GM18520 (cell line): ENCODE data around the gene NOSIP.
A peak's percentile ranks its signal among the peaks of the same experiment; 100 is the strongest.

ENCODE experiments used
- ATAC-seq: cut with Tn5 transposase; IDR thresholded peaks from one replicate; pipeline ENCODE4 v1.9.1; 2021; ENCODE audit not compliant: unreplicated experiment

The NOSIP gene

DNA sequence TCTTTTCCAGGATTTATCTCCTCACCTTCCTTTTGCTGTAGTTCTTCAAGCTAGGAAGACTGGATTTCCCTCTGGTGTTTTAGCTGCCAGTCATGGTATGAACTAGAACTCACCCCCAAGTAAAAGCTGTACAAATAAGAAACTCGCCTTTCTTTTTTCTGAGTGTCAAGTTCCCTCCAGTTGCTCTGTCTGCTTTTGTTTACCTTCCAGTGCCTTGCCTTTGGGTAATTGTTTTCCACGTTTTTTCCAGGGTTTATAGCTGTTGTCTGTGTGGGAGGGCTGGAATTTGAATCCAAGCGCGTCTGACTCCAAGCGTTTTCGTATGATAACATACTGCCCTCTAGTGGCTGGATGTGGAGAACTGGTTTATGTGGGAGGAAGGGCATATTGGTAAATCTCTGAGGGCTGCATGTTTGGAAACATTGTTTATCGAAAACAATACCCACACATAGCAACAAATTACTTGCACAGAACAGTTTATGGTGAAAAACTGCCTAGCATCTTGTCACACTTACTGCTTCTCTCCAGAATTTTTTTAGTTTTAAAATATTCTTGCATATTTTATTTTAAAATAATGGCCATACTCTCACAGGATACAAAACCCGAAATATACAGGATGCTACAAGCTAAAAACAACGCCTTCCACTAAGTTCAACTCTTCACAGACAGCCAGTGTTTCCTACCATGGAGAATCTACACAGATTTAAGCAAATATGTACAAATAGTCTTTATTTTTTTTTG is 33.4 kb downstream of the NOSIP start:
- ATAC-seq: no peak

DNA sequence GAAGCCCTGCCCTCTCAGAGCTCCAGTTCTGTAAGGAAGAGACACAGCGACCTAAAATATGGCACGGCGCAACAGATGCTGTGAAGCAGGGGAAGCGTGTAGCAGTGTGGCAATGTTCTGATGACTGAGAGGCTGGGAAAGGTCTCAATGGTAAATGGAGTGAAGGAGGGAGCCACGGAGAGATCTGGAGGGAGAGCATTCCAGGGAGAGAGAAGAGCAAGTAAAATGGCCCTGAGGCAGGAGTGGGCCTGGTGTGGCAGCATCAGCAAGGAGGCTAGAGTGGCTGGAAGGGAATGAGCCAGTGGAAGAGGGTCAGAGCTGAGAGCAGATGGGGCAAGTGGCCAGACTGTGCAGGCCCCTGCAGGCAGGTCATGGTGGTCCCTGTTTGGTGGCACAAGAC is 36.2 kb downstream of the NOSIP start:
- no peak for ATAC-seq

DNA sequence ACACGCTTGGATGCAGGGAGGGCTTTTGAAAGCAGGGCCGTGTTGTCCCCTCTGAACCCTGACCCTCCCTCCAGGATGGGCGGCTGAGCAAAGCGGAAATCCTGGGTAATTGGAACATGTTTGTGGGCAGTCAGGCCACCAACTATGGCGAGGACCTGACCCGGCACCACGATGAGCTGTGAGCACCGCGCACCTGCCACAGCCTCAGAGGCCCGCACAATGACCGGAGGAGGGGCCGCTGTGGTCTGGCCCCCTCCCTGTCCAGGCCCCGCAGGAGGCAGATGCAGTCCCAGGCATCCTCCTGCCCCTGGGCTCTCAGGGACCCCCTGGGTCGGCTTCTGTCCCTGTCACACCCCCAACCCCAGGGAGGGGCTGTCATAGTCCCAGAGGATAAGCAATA is 37.3 kb downstream of the NOSIP start:
- ATAC-seq: no peak

DNA sequence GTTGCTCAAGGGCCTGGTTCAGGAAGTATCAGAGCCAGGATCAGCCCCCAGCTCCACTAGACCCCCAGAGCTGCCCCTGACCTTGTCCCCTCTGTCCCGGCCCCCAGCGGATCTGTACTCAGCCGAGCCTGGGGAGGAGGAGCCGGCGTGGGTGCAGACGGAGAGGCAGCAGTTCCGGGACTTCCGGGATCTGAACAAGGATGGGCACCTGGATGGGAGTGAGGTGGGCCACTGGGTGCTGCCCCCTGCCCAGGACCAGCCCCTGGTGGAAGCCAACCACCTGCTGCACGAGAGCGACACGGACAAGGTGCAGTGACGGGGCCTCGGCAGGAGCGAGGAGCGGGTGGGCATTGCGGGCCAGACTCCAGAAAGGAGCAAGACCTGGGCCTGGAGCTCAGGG is 37.9 kb downstream of the NOSIP start:
- ATAC-seq: no peak

DNA sequence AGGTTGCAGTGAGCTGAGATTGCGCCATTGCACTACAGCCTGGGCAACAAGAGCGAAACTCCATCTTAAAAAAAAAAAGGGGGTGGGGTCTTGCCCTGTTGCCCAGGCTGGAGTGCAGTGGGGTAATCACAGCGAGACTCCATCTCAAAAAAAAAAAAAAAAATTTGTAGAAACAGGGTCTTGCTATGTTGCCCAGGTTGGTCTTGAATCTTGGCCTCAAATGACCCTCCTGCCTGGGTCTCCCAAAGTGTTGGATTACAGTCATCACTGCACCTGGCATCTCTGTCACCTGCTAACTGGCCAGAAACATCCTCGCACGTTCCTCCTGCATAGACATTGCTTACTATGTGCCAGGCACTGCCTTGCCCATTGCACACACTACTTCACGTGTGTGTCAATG is 38.4 kb downstream of the NOSIP start:
- ATAC-seq: no peak

DNA sequence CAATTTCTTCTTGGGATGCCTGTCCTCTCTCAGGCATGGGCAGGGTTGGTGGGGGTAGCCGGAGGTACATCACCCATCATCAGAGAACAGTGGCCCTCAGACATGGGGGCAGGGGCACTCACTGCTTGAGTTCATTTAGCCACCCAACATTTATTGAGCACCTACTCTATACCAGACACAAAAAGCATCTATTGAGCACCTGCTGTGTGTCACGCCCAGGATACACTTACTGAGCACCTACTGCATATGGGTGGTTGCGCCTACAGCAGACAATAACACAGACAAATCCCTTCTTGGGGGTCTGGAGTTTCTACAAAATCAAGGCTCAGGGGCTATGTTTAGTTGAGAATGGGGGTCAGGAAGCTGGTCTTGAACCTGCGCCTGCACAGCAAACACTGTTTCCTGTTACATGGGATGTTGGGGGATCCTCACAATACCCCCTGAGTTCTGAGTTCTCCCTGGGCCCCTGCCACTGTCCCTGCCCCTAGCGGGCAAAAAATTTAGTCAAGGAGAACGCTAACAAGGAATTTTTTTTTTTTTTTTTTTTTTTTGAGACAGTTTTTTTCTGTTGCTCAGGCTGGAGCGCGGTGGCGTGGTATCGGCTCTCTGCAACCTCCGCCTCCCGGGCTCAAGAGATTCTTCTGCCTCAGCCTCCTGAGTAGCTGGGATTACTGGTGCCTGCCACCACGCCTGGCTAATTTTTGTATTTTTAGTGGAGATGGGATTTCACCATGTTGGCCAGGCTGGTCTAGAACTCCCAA is 41.0 kb downstream of the NOSIP start:
- no peak for ATAC-seq

DNA sequence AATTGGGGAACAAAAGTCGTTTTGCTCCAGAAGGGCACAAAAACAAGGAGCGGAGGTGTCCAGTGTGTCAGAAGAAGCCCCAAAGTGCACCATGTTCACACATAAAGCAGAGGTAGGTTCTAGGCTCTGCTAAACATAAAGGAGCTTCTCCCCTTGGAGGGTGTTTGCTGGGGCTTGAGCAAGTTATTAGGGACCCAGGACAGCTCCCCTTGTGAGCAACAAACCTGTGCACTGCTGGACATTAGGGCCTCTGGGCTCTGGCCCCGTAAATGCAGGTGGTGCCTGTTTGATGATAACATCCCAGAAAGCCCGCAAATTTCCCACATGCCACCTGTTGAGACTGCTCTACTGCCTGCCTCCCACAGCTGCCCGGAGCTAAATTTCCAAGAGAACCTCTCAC is 41.7 kb downstream of the NOSIP start:
- no peak for ATAC-seq

DNA sequence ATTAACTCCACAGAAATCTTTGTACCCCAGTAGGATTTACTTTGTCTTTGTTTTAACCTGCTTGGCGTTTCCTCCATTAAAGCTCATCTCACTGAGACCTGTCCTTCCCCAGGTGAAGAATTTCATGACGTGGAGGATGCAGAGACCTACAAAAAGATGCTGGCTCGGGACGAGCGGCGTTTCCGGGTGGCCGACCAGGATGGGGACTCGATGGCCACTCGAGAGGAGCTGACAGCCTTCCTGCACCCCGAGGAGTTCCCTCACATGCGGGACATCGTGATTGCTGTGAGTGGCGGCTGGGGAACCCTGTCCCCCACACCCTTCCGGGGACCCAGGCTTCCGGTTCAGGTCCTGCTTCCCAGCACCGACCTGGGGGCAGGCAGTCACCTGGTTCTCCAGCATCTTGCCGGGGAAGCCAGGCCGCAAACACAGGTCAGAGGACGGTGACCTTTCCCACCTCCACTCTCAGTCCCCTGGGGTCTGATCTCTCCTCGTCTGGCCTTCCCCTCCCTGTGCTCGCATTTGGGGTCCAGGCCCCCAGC is 43.4 kb downstream of the NOSIP start:
- ATAC-seq: no peak

DNA sequence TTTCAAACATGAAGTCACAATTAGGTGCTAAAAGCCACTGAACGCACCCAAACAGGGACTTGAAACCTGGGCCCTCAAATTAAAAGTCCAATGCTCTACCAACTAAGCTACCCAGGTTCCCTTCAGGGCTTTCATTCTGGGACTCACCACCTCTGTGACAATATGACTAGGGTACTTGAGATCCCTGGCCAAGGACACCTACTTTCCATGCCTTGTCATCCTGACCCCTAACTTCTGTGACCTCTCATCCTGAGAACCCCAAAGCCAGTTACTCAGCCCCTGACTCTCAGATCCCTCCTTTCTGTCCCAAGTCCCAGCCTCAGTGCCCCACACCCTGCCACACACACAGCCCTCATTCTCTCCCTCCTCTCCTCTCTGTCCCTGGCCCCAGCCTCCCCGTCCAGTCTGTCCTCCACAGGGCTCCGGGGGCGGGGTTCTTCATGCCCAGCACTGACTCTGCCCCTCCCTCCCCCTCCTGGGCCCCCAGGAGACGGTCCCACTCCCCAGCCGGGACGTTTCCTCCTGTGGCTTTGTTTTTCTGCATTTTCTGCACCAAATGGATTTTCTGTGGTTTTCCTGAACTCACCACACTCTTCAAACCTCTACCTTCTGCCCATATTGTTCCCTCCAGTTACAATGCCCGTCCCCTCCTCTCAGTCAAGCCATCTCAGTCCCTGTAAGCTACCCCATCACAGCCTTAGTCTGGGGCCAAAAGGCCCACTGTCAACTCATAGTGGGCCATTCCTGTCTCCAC is 45.5 kb downstream of the NOSIP start:
- no peak for ATAC-seq

DNA sequence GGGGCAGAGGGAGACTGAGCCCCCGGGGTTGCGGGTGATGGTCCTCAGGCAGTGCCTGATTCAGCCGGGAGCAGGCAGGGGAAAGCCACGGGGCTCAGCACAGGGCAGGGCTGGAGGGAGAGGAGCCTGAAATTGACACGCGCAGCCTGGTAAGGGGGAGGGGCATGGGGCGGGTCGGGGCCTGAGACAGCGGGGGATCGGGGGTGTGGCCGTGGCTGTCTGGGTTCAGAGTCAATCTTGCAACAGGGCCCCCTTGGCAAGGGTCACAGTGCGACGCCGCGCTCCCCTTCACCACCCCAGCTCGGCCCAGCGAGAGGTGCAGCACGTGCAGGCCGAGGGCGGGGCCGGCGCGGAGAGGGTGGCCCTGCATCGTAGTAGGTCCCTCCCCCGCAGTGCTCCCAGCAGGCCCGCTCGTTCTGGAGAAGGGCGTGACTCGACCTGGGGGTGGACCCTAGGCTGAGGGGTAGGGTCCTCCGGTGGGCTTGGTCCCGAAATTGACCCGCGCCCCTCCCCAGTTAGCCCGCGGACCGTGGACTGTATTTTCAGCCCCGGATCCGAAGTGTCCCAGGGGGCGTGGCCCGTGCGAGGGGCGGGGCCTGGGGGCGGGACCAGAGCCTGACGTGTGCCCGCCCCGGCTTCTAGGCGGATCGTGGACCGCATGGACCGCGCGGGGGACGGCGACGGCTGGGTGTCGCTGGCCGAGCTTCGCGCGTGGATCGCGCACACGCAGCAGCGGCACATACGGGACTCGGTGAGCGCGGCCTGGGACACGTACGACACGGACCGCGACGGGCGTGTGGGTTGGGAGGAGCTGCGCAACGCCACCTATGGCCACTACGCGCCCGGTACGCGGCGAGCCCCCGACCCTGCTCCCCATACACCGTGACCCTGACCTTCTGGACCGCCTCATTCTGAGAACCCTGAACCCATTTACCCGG is 46.5 kb downstream of the NOSIP start:
- ATAC-seq: peak; percentile 68

DNA sequence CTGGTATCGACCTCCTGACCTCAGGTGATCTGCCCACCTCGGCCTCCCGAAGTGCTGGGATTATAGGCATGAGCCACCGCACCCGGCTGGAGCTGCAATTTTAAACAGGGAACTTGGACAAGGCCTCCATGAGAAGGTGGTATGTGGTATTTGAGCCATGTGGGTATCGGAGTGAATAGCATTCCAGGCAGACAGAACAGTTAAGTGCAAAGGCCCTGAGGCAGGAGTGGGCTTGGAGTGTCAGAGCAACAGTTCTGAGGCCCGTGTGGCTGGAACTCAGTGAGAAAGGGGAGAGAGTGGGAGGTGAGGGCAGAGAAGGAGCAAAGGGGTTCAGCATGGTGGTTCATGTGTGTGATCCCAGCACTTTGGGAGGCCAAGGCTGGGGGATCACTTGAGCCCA is 49.6 kb downstream of the NOSIP start:
- no peak for ATAC-seq

DNA sequence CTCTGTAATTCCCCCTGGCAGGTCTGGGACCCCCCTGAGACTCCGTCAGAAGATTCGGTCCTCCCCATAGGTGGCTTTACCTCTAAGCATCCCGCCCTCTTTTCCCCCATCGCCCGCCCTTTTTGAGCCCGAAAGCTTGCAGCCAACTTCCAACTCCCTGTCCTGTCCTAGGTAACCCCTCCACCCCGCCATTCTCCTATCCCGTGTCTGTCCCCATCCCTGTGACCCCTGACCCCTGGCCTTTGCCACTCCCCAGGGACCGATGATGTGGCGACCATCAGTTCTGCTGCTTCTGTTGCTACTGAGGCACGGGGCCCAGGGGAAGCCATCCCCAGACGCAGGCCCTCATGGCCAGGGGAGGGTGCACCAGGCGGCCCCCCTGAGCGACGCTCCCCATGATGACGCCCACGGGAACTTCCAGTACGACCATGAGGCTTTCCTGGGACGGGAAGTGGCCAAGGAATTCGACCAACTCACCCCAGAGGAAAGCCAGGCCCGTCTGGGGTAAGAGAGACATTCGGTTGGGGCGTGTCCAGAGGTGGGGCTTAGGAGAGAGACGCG is 52.1 kb downstream of the NOSIP start:
- ATAC-seq: no peak

DNA sequence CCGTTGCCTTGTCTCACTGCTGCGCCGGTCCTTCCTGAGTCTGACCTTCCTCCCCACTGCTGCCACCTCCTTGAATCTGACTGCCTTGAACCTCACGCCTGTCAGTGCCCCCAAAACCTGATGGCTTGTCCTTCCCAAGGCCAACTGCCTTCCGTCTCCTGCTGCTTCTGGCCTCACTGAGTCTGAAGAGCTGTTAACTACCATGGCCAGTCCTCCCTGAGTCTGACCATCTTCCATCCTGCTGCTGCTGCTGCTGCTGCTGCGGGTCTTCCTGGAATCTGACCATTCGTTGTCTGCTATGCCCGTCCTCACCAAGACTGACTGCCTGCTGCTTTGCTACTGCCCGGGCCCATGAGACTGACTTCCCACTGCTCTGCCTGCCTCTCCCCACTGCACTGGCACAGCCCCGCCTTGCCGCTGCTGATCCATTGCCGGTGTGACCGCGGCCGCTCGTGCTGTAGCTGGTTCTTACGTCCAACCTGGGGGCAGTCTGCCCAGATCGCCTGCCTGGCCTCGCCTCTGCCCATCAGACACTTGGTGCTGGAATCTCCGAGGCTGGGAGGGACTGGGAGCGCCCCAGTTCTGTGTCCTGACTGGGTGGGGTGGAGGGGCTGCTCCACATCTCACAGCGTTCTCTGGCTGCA is 55.4 kb downstream of the NOSIP start:
- no peak for ATAC-seq

DNA sequence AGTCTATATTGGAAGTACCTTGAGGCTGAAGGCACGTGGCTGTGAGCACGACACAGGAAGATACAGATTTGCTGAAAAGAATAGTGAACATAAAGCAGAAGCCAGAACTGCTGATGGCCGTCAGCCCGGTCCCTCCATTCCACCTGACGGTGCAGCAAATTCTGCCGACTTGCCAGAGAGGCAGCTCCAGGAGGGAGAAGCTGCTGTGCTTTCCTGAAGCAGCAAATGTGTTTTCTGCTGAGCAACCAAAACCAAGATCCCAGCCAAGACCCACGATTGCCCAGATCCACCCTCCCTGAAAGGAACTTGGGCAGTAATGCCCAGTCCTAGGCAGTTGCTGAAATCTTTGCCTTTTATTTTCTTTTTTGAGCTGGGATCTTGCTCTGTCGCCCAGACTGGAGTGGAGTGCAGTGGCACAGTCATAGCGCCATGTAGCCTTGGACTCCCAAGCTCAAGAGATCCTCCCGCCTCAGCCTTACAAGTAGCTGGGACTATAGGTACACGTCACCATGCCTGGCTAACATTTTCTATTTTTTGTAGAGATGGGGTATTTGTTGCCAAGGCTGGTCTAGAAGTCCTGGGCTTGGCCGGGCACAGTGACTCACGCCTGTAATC is 59.5 kb downstream of the NOSIP start:
- no peak for ATAC-seq

DNA sequence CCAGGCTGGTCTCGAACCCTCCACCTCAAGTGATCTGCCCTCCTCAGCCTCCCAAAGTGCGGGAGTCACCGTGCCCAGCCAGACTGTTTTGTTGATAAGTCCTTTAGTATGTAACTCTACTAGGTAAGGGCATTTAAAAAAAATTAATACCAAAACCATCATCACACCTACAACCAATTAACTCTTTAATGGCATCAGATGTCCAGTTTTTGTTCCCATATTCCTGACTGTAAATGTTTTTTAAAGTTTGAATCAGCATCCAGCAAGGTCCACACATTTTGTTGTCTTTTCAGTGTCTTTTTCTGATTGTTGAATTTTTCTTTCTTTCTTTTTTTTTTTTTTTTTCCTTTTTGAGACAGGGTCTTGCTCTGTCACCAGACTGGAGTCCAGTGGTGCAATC is 62.3 kb downstream of the NOSIP start:
- no peak for ATAC-seq

DNA sequence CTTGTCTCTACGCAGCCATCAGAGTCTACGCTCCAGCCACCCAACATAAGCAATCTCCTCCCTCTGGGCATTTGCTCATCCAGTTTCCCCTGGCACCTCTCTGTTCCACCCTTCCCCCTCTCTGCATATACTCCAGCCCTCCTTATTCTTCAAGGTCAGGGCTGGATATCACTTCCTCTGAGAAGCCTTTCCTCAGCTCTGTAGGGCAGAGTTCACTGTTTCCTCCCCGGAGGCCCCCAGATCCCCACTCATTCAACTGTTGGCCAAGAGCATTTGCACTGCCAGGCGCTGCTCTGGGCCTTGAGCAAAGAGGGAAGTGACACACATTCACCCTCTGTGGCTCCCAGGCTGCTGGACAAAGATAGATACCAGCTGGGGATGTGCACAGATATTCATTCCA is 64.6 kb downstream of the NOSIP start:
- no peak for ATAC-seq

DNA sequence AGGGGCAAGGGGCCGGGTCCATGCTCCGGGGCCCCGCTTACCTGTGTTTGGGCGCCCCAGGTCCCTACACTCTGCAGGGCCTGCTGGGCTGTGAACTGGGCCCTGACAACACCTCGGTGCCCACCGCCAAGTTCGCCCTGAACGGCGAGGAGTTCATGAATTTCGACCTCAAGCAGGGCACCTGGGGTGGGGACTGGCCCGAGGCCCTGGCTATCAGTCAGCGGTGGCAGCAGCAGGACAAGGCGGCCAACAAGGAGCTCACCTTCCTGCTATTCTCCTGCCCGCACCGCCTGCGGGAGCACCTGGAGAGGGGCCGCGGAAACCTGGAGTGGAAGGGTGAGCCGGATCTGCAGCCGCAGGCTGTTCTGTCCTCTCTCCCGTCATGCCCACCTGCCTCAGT is 66.2 kb downstream of the NOSIP start:
- ATAC-seq: no peak

DNA sequence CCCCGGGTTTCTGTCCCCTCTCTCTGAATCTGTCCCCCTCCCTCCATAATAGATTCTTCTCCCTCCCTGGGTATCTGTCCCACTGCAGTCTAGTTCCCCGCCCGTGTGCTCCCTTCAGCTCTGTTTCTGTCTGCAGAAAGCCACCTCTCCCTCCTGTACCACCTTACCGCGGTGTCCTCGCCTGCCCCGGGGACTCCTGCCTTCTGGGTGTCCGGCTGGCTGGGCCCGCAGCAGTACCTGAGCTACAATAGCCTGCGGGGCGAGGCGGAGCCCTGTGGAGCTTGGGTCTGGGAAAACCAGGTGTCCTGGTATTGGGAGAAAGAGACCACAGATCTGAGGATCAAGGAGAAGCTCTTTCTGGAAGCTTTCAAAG is 66.6 kb downstream of the NOSIP start:
- no peak for ATAC-seq

DNA sequence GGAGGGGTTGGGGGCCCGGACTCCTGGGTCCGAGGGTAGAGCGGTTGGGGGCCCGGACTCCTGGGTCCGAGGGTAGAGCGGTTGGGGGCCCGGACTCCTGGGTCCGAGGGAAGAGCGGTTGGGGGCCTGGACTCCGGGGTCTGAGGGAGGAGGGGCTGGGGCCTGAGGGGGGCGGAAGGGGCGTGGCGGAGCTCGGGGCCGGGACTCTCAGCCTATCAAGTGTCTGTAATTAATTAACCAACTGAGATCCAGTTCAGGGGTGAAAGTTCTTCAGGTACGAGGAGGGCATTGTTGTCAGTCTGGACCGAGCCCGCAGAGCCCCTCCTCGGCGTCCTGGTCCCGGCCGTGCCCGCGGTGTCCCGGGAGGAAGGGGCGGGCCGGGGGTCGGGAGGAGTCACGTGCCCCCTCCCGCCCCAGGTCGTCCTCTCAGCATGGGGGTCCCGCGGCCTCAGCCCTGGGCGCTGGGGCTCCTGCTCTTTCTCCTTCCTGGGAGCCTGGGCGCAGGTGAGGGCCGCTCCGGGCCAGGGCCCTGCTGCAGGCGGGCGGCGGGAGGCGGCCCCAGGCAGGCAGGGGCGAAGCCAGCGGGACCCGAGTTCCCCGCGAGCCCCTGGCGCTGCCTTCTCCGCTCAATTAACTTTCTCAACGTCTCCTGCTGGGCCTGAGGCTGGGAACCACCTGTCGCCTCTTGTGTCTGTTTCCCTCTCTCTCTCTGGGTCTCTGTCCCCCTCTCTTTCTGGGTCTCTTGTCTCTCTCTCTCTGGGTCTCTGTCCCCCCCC is 67.2 kb downstream of the NOSIP start:
- ATAC-seq: no peak
